Adrenal gland (tissue), 12 donors: ENCODE data around the gene TRPM4. TPM values are rescaled to one million over a fixed set of nuclear protein-coding genes. Genes with fewer than 3 reads are reported as not detected.

Experiments used
- DNase-seq, 7 donors: peaks; one replicate each; pipeline ENCODE4 v3.0.0-alpha.2; 2019 to 2020
- H3K27ac ChIP-seq, 5 donors: fragments of 200-600 bp; sonication (generic) in 4 of 5; 1 replicate in 3 of 5; 2 replicates in 2 of 5; pipeline versions ENCODE4 v1.5.1 to v1.8.0; 2016 to 2020; ENCODE audit warnings: mild to moderate bottlenecking in 1 of 5
- H3K27me3 ChIP-seq: fragments of 200-600 bp; 2 replicates; pipeline ENCODE4 v1.8.0; 2021
- H3K36me3 ChIP-seq, 2 donors: fragments of 200-600 bp; replicated peaks in 1 of 2; 1 replicate in 1 of 2; 2 replicates in 1 of 2; pipeline versions ENCODE4 v1.5.1 to v1.8.0; 2018 to 2022
- H3K4me1 ChIP-seq, 2 donors: fragments of 200-600 bp; replicated peaks in 1 of 2; 1 replicate in 1 of 2; 2 replicates in 1 of 2; pipeline versions ENCODE4 v1.5.1 to v1.8.0; 2018 to 2021
- H3K4me3 ChIP-seq, 4 donors: fragments of 200-600 bp; sonication (generic) in 3 of 4; one replicate each; pipeline ENCODE4 v1.5.1; 2016 to 2018
- H3K9me3 ChIP-seq, 3 donors: fragments of 200-600 bp; sonication (generic) in 1 of 3; replicated peaks in 1 of 3; 1 replicate in 2 of 3; 2 replicates in 1 of 3; pipeline versions ENCODE4 v1.5.1 to v1.8.0; 2016 to 2021
- CTCF ChIP-seq, 6 experiments: fragments of 450-650 bp in 4 of 6; fragments of 200-600 bp in 2 of 6; sonication (generic) in 1 of 6; IDR thresholded peaks; 1 replicate in 5 of 6; 2 replicates in 1 of 6; pipeline versions ENCODE4 v1.5.1 to v1.8.0; 2016 to 2021; ENCODE audit warnings: antibody characterized with exemption in 6 of 6, mild to moderate bottlenecking in 2 of 6, moderate library complexity in 1 of 6
- POLR2A ChIP-seq, 2 donors: fragments of 450-650 bp; IDR thresholded peaks; one replicate each; pipeline ENCODE4 v1.6.1; 2017; ENCODE audit warnings: antibody characterized with exemption in 2 of 2, mild to moderate bottlenecking in 2 of 2, moderate library complexity in 1 of 2
- WGBS, 4 donors: extraction: QIAGEN DNeasy Blood & Tissue Kit in 2 of 4; methylation state at CpG; one replicate each; pipeline versions ENCODE4 v1.1.5 to v1.1.7; 2013 to 2017; 5-methylcytosine and 5-hydroxymethylcytosine counted together
- intact Hi-C, 2 donors: fragments of 100-400 bp; cut with DNase I; formaldehyde crosslinking; loops; one replicate each; pipeline versions ENCODE4 v1.14.1 to v1.15.0; 2022 to 2023
- polyA plus RNA-seq, 3 donors: library from polyadenylated mRNA; stranded (reverse); fragments of 200-250 nt in 2 of 3; fragments of 350-450 nt in 1 of 3; fragmentation: Illumina TruSeq in 1 of 3; extraction: RNeasy Lipid Tissue Mini Kit (QIAGEN cat#74804) in 1 of 3; gene quantifications; one replicate each; pipeline ENCODE4 v1.2.3, GENCODE V29; 2013 to 2014
- total RNA-seq, 9 donors: library from RNA; depleted of rRNA in 4 of 9; stranded (reverse); fragments of >200 nt in 4 of 9; fragments of 120-200 nt in 1 of 9; fragmentation: NEBNext Ultra II Directional in 1 of 9; extraction: Animal tissue kit (Norgen Biotek cat#: 25700) in 1 of 9; gene quantifications; one replicate each; pipeline versions ENCODE4 v1.1.0 to v1.2.4, GENCODE V29; 2013 to 2023
- donor health status: healthy with polysubstance abuse.
- donor health status: Bipolar disorder and iron deficiency.
- donor health status: DM: yes; HTN: yes; CAD: no.
- donor health status: DM: no; HTN: no; CAD: no.
- donor health status: DM: no; HTN: no; CAD: no.
- donor health status: DM: yes; HTN: yes; CAD: no.

The TRPM4 gene
- total and polyA plus RNA-seq, 12 donors = 4.2 to 56.3 (median 15.7) TPM

- Histone ChIP-seq H3K27ac (peak overlapping the region in 4 of 5 donors; percentile 45 to 85 (median 72)), H3K27me3 (no peaks in the 10 kb centered on the region), H3K36me3 (no peaks in the 10 kb centered on the region), H3K4me3 (peak overlapping the region in 3 of 4 donors; percentile 59 to 98 (median 74)), H3K4me1 (peaks cover 23 to 38% of the 10 kb centered on the region in 2 donors), H3K9me3 (no peaks in the 10 kb centered on the region)
- TF ChIP-seq CTCF (IDR thresholded peaks at IDR 0.05) = no peak
- peak in 1 of 2 donors; percentile 10 for TF ChIP-seq POLR2A (IDR thresholded peaks at IDR 0.05)
- WGBS, 4 donors = 8 to 83% (median 42%) methylated on average over 6 to 68 of the region's 68 CpGs
- DNase-seq = peak; percentile 58 to 82 (median 63)
- intact Hi-C loops = no loop called here
These were observed 42.8 kb upstream of the TRPM4 start for GRCh38 chr19:49114630-49115363.

DNA sequence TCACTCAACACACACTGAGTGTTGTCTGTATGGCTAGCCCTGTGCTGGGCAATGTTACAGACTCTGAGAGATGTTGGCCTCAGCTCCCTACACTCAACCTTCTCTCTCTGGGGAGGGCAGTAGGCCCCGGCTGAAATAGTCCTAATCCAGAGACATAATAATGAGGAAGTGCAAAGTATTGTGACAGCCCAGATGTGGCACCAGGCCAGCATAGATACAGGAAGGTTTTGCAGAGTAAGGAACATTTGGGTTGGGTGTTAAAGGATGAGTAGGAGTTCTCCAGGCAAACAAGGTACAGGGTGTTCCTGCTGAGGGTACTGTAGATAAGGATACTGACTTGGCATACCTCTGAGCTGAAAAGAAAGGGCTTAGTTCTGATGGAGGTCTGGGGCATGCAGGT is 41.0 kb upstream of the TRPM4 start:
- intact Hi-C loops = no loop called here
- peak in 4 of 7 donors; percentile 54 to 79 (median 60) for DNase-seq
- TF ChIP-seq POLR2A (IDR thresholded peaks at IDR 0.05) (no peak), CTCF (IDR thresholded peaks at IDR 0.05) (no peak)
- peaks cover 24 to 33% of the 10 kb centered on the region in 2 donors for H3K4me1 ChIP-seq
- H3K27ac ChIP-seq = no peak overlapping the region
- H3K9me3 ChIP-seq = no peaks in the 10 kb centered on the region
- 29 to 67% (median 56%) methylated on average over 1 of the region's 1 CpG for WGBS, 4 donors
- H3K4me3 ChIP-seq = no peak overlapping the region
- no peaks in the 10 kb centered on the region for H3K27me3 ChIP-seq
- no peaks in the 10 kb centered on the region for H3K36me3 ChIP-seq

GRCh38 chr19:49117677-49118564 is 39.7 kb upstream of the TRPM4 start:
- Histone ChIP-seq H3K36me3 (no peaks in the 10 kb centered on the region), H3K4me3 (peak overlapping the region in 2 of 4 donors; percentile 44 to 61), H3K27me3 (no peaks in the 10 kb centered on the region), H3K27ac (peak overlapping the region; percentile 87 to 98 (median 96)), H3K4me1 (peaks cover 24 to 33% of the 10 kb centered on the region in 2 donors), H3K9me3 (no peaks in the 10 kb centered on the region)
- DNase-seq = no peak
- WGBS, 4 donors = 43 to 66% (median 56%) methylated on average over 12 to 26 of the region's 26 CpGs
- intact Hi-C loops = no loop called here
- TF ChIP-seq CTCF (IDR thresholded peaks at IDR 0.05) (no peak), POLR2A (IDR thresholded peaks at IDR 0.05) (no peak)
